Stimulated activated CD4-positive, alpha-beta T cell treated with anti-CD3 and anti-CD28 coated beads, Interleukin-4, amount 100 ng/mL, for 48 hours (primary cell): ENCODE measurements around the gene CPED1.
"Not testable (repeated sequence)": the region's sequence is repeated elsewhere in the genome, so short reads cannot be mapped to it uniquely, and the experiment has no call there.

Experiments used
- DNase-seq, 2 donors: peaks; one replicate each; pipeline ENCODE4 v3.0.0-alpha.2; 2020; ENCODE audit warnings: low read depth in 2 of 2

Gene CPED1

DNA sequence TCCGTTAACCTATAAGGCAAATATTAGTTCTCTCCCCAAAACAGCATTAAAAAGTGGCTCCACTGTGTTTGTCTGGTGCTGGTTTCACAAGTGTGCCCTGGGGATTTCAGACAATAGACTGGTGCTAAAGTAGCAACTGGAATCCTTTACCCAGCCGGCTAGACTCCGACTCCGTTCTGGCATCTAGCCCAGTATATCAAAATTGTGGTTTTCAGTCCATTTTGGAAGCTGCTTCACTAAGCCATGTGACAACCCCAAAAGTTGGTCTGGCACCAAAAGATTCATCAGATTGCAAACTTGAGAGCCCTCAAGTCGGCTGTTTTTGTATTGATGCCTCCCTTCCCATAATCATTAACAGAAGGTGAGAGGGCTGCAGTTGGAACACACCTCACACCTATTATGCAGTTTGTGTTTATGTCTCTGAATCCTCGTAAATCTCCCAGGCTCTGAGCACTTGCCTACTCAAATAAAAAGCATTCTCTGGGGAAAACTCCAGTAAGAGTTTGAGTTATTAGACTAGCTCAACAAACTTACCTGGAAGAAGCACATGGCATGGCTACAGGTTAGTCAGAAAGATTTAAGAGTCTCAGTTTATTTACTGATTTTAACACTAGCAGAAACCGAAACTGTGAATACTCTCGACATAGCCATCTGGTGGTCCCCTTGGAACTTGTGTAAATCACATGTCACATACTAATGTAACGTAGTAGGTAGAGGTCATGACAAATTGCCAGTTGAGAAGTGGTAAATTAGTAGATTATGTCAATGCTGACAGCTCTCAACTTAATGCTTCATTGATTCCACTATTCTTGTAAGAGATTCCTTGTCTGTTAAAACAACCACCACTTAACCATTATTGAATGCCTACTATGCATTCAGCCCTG, 325.5 kb downstream of the CPED1 start:
- no peak for DNase-seq

DNA sequence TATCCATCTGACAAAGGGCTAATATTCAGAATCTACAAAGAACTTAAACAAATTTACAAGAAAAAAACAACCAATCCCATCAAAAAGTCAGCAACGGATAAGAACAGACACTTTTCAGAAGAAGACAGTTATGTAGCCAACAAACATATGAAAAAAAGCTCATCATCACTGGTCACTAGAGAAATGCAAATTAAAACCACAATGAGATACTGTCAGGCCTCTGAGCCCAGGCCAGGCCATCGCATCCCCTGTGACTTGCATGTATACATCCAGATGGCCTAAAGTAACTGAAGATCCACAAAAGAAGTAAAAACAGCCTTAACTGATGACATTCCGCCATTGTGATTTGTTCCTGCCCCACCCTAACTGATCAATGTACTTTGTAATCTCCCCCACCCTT, 326.7 kb downstream of the CPED1 start:
- not testable (repeated sequence) for DNase-seq

DNA sequence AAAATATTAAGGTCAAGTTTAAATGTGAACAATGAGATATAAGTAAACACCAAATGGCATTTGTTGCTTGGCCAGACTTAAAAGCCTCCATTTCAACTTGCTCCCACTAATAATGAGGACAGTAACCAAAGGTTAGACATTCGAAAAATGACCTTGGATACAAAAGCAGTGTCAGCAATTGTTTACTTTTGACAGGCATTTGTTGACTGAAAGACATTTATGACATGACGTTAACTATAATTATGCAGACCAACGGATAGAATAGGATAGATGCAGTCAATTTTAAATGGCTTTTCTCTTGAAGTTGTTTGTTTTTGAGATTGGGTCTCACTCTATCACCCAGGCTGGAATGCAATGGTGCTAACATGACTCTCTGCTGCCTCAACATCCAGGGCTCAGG, 333.9 kb downstream of the CPED1 start:
- no peak for DNase-seq

DNA sequence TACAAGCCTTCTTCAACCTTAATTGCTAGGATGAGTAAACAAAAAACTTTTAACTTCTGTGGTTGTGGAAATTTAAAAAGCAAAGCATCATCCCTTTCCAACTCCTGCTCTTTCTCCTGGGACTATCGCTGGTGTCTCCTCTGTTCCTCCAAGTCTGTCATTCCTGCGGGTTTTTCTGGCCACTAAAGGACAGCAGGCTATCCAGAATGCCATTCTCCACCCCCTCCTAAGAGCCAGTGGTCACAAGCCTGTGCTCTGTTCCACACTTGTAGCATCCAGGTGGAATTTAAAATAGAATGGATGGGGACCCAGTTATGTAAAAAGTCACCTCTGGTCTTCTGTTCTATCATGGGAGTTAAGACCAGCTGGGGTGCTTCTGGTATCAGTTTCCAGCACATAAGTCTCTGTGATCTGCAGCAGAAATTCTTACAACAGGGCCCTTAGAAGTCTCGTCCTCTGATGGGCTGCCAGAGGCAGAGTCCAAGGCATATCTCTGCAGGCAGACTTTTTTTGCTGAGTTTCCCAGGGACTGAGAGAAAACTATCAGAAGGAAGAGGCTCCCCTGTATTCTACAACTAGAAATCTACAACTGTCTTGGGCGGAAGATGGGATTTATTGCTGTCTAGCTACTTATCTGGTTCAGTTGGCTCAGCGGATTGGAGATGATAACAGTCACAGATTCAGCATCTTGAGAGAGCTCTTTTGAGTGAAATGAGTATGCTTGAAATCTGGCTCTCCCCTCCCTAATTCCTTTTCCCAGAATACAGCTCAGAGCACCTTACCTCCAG, 335.2 kb downstream of the CPED1 start:
- DNase-seq: no peak

DNA sequence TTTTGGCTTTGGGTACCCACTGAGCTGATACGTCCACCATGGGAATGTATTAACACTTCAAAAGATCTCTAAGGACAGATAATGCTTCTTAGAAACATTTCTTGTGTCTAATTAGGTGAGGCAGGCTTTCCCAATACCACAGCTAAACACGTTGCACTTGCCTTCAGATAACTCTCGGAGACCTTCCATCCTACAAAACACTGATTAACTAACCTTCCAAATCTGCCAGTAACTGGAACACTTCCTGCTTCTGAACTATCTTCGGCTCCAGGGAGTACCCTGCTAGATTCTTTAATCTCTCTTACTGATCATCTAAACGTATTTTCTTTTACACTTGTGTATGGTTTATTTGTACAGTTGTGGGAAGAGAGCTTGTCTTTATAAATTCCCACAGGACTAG, 339.2 kb downstream of the CPED1 start:
- no peak for DNase-seq

DNA sequence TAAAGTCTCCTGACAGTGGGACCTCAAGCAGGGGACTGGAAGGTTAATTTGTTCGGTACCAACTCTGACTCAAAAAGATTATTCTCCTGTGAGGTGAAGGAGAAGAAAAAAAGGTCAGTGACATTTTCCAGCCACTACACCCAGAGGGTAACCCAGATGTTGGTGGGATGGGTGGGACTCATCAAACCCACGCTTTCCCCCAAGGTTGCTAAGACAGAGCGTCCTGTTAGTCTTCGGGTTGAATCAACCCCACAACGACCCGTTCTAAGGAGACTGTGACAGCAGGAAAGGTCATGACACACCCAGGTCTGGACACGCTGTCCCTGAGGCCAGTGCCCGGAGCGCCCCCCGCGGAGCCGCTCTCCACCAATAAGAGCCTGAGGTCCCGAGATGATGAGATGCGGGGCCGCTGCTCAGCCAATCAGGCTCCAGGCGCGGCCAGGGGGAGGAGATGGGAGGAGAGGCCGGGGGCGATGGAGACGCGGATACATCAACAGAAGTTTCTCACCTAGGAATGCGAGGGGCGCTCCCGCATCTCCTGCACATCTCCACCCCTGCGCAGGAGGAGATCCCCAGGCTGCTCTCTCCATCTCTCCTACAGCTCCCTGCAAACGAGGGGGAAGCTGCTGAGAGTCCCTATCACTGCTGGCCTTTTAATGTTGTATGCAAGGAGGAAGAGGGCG, 340.1 kb downstream of the CPED1 start, which contains the start of gene WNT16:
Gene WNT16 (plus strand): TSS at position 493 of the 683 bp plus-strand sequence. CDS start 293 bp downstream, outside the sequence.
- DNase-seq: no peak

DNA sequence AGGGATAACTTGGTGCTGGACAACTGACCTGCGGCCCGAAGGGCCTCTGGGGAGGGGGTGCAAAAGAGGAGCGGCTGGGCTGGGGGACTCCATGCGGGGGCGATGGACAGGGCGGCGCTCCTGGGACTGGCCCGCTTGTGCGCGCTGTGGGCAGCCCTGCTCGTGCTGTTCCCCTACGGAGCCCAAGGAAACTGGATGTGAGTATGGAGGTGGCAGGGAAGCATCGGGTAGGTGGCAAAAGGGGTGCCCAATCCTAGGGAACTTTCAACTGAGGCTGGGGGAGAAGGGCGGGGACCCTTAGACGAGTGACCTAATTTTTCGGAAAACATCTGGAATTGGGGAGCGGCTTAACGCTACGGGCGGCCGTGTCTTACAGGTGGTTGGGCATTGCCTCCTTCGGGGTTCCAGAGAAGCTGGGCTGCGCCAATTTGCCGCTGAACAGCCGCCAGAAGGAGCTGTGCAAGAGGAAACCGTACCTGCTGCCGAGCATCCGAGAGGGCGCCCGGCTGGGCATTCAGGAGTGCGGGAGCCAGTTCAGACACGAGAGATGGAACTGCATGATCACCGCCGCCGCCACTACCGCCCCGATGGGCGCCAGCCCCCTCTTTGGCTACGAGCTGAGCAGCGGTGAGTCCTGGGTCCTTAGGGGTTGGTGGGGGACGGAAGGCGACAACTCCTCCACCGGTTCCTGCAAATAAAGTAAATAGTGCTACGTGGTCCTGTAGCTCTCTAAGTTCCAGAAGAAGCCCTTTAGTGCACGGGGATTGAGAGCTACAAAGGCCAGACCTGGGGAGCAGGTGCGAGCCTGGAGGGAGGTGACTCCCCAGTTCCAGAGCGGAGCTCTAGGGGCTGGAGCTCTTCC, 340.9 kb downstream of the CPED1 start:
- DNase-seq: peak in 1 of 2 donors; percentile 14

DNA sequence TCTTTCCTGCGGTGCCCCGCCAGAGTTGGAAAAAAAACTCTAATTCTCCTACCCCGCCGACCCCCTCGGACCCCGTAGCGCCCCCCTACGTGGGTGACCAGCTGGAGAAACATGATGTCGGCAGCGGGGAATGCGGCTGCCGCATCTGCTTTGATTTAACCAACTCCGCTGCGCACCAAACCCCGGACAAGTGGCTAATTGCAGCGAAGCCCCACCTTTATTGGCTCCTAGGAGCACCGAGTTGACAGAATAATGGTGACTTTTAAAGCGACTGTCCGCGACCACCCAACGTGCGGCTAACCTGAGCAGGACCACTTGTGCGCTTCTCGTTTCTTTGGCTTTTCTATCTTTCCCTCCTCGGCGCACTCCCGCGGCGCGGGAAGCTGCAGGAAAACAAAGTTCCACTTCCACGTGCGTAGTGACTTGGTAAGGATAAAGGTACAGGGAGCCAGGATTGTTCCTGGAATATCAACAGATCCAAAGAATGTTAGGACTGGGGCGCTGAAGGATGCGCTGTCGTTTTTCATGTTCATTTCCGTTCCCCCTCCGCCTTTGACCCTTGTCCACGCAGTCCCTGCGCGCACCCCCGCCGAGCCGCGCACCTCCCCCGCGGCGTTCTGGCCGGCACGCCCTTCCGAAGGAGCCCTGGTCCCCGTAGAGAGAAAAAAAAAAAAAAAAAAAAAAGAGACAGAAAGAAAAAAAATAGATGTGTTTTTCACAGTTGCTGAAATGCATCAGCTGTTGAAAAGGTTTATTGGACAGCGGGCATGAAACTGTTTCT, 341.7 kb downstream of the CPED1 start:
- no peak for DNase-seq

DNA sequence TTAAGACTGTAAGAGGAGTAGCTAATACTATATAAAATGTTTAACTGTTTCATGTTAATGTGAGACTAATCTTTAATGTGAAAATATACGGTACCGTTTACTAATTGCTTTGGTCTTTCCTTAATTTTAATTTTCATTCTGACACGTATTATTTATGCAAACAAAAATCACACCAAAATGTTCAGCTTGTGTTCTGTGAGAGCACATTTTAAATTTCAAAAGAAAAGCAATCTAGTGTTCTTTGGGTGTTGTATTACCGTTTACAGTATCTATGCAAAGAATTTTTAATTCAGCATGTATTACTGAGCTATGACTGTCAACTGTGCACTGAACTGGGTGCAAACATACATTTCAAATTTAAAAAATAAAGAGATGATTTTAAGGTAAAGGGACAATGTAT, 342.5 kb downstream of the CPED1 start:
- no peak for DNase-seq

DNA sequence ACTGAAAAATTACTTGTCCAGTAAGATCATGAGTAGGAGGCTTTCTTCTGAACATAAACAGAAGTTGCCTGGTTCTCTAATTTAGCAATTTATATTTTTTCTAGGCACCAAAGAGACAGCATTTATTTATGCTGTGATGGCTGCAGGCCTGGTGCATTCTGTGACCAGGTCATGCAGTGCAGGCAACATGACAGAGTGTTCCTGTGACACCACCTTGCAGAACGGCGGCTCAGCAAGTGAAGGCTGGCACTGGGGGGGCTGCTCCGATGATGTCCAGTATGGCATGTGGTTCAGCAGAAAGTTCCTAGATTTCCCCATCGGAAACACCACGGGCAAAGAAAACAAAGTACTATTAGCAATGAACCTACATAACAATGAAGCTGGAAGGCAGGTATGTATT, 343.1 kb downstream of the CPED1 start:
- no peak for DNase-seq

DNA sequence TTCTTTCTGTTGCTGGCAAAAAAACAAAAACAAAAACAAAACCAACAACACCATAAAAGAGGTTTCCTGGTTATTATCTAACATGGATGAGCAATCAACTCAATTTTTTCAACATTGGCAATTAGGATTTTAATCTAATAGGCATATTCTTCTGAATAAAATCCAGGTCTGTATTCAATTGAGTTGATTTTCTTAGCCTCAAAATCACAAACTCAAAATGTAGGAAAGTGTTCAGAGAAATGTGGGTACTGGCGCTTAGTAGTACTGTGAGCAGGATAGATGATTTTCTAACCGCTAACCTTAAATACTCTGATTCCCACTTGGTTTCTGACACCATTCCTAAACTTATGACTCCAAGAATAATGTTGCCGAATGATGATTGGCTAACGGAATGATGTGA, 345.9 kb downstream of the CPED1 start:
- DNase-seq: no peak

DNA sequence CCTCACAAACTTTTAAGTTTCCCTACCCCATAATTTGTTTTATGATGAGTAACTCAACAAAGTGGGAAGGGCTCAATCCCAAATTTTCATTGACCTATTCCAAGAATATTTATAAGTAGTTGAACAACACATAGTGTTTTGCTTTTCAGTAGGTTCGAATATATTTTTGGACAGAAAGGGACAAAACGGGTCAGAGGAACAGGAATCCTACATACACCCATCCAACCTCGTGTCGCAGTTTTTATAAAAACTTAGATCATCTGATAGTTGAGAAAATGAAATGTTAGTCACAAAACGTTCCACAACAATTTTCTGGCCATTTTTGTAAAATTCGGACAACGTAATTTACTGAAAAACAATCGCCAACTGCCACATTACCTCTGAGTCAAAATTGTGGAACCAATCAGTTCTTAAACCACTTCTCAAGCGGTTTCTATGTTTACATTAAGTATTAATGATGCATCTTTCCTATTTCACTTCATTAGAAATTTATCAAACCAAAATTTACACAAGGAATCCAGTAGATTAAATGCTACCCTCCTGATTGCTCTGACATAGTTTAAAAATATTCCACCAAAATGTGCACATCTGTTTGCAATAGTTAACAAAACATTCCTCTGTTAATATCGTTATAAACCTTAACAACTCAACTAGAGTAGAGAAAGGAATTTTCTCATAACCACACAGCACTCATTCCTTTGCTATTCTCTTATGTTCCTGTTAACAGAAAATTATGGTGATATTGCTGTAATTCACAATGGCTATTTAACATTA, 346.6 kb downstream of the CPED1 start:
- no peak for DNase-seq

DNA sequence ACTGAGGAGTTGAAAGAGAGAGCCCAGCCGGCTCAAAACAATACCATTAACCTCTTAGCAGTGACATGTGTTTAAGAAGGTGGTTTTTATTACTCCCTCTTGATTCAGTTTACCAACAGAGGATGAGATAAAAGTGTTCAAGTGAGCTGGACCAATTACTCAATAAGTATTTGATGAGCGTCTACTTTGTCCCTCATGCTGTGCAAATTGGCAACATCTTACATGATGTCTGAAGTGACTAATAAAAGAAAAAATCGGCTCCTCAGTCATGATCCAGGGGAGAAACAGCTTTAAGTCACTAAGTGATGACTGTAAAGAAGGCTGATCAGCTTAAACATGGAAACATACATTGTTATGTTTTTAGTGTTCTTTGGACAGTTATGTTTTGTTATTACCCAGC, 348.1 kb downstream of the CPED1 start:
- DNase-seq: no peak

DNA sequence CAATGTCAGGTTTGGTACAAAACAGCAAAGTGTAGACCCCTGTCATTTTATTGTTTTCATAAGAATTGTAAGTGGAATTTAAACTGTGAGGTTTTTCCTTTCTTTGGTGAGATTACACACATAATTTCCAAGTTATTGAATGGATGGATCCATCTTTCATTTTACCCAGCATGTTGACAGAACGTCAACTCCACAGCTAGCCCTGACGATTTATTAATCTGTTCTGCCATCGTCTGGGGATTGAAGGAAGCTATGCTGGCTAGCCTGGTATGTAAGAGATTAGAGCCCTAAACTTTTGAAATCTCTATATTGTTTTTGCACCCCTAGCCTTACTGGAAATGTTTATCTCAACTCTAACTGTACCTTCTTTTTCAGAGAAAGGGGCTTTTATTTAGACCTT, 348.9 kb downstream of the CPED1 start:
- DNase-seq: no peak

DNA sequence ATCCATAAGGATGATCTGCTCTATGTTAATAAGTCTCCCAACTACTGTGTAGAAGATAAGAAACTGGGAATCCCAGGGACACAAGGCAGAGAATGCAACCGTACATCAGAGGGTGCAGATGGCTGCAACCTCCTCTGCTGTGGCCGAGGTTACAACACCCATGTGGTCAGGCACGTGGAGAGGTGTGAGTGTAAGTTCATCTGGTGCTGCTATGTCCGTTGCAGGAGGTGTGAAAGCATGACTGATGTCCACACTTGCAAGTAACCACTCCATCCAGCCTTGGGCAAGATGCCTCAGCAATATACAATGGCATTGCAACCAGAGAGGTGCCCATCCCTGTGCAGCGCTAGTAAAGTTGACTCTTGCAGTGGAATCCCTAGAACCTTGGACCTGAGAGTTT, 350.6 kb downstream of the CPED1 start:
- DNase-seq: no peak

DNA sequence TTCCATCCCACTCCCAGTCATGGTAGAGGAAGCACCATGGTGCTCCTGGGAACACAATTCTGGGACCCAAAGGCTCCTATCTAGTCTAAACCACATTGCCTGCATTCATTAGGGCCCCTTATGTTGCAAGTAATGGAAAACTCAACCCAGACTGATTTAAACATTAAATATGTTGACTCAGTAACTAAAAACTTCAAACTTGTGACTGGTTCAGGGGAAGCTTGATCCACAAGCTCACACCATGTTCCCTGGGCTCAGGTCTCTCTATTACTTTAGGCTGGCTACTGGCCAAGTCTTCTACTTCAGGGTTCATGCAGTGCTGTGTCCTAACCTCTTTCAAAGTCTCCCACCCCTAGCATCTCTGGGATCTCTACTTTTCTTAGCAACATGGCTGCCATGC, 353.4 kb downstream of the CPED1 start:
- no peak for DNase-seq

DNA sequence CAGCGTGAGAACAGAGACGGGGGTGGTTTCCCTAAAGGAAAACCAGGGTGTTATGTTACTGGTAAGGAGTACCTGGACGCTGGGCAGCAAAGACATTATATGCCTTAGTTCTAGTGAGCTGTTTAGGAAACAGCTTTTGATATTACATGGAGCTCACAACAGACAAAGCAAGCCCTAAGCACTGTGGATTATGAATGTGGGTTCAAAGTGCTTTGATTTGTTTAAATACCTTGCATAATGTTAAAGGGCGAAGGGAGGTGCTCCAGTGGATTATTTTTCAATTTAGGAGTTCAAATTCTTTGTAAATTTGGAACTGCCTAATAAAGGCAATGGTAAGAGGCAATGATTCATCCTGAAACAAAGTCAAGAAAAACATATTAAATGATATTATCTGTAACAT, 354.1 kb downstream of the CPED1 start:
- no peak for DNase-seq

DNA sequence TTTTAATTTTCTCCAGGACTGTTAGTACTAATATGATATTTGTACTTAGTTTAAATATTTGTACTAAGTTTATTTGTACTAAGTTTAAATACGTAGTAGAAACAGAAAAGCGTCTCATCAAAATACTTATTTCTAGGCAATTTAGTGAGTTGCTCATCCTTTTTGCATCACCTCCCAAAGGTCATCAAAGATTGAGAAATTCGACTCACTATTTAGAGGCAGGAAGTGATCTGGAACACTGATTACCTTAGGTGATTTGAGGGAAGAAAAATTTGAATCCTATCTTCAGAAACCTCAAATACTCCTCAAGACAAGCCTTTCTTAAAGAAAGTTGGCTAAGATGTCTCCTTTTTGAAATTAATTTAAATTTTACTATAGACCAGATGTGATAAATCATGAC, 354.8 kb downstream of the CPED1 start:
- DNase-seq: no peak

DNA sequence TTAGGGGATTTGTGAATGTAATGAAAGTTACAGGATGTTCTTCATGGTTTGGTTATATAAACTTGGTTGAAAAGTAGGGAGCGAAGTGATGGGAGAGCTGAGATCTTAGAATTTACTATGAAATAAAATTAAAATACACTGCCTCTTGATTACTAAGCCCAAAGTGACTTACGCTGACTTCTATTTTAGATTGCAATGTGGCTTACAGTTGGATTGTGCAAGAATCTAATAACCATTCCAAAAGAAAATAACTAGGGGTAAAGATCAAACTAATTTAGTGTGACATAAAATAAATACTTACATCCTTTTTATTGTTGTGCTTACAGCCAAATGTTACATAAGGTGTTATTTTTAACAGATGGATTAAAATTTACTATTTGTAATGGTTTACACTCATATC, 355.6 kb downstream of the CPED1 start:
- DNase-seq: no peak

DNA sequence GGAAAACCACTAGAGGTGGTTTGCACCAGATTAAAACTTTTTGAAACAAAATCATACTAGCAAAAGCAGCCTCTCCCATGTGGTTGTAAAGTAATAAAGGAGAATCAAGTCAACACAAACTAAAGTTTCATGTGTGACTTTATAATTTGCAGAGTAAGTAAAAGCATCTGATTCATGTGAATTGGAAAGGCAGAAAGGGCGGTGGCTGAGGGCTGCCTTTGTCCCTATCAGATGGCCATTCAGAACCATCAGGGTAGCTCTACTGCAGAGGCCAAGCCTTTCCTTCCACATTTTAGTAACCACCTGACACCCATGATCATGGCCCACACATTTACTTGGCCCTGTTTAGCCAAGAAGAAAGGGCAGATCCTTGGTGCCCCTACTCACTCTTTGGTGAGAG, 356.0 kb downstream of the CPED1 start:
- DNase-seq: no peak
